ENCODE measurements around the gene SNRNP25.

DNA sequence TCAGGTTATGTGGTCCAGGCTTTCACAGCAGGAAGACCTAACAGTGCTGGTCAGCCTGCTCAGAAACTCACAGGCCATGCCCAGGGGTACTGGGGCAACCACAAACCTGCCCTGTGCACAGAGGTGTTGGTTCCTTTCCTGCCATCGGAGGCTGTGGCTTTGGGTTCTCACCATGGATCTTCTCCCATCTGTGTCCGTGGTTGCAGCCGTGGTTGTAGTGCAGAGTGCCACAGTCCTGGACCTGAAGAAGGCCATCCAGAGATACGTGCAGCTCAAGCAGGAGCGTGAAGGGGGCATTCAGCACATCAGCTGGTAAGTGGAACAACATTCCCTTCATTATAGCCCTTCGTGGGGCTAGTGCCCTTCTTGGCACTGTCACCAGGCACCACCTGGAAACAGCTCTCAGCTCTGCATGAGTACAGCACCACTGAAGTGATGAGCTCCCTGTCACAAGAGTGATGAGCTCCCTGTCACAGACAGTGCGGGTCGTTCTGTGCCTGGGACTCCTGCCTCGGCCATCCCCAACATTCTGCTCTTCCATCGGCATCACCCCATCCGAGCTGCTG, 2.0 kb downstream of the SNRNP25 start:
- TF ChIP-seq, protein P1, sequence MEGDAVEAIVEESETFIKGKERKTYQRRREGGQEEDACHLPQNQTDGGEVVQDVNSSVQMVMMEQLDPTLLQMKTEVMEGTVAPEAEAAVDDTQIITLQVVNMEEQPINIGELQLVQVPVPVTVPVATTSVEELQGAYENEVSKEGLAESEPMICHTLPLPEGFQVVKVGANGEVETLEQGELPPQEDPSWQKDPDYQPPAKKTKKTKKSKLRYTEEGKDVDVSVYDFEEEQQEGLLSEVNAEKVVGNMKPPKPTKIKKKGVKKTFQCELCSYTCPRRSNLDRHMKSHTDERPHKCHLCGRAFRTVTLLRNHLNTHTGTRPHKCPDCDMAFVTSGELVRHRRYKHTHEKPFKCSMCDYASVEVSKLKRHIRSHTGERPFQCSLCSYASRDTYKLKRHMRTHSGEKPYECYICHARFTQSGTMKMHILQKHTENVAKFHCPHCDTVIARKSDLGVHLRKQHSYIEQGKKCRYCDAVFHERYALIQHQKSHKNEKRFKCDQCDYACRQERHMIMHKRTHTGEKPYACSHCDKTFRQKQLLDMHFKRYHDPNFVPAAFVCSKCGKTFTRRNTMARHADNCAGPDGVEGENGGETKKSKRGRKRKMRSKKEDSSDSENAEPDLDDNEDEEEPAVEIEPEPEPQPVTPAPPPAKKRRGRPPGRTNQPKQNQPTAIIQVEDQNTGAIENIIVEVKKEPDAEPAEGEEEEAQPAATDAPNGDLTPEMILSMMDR (IDR thresholded peaks at IDR 0.05; ENCODE audit: low read length), result no peak
- TF ChIP-seq EZH2 (optimal IDR thresholded peaks at IDR 0.05; ENCODE audit: low read depth, low read length), result no peak
